Mesendoderm (in vitro differentiated cells): ENCODE results near the gene ERFL.

Experiments used
- DNase-seq: peaks from one replicate; pipeline ENCODE4 v3.0.0; 2013
- H2AK5ac ChIP-seq: 2 replicates; pipeline ENCODE4 v1.6.1; 2013; ENCODE audit warnings: low read length, inconsistent platforms
- H2BK120ac ChIP-seq: 2 replicates; pipeline ENCODE4 v1.6.1; 2013; ENCODE audit warnings: low read depth, mild to moderate bottlenecking, low read length, moderate library complexity, mixed read lengths
- H2BK15ac ChIP-seq: replicated peaks from 2 replicates; pipeline ENCODE4 v1.6.1; 2013; ENCODE audit warnings: low read depth, mild to moderate bottlenecking, moderate library complexity
- H2BK5ac ChIP-seq: 2 replicates; pipeline ENCODE4 v1.6.1; 2013; ENCODE audit warnings: low read length, inconsistent platforms
- H3K18ac ChIP-seq: 2 replicates; pipeline ENCODE4 v1.6.1; 2013; ENCODE audit warnings: mild to moderate bottlenecking, low read length, mixed read lengths
- H3K23ac ChIP-seq: one replicate; pipeline ENCODE4 v1.6.1; 2013; ENCODE audit warnings: low read length
- H3K27ac ChIP-seq: 2 replicates; pipeline ENCODE4 v1.5.1; 2013; ENCODE audit warnings: low read depth, mild to moderate bottlenecking, inconsistent platforms, low read length, moderate library complexity
- H3K27me3 ChIP-seq: 2 replicates; pipeline ENCODE4 v1.6.1; 2013; ENCODE audit warnings: low read length, control low read depth, mild to moderate bottlenecking, inconsistent platforms; ENCODE audit not compliant: insufficient read depth, poor library complexity
- H3K36me3 ChIP-seq: 2 replicates; pipeline ENCODE4 v1.6.1; 2013; ENCODE audit warnings: low read length, inconsistent platforms; ENCODE audit not compliant: control insufficient read depth, insufficient read depth
- H3K4ac ChIP-seq: one replicate; pipeline ENCODE4 v1.6.1; 2013; ENCODE audit warnings: low read depth, mild to moderate bottlenecking, low read length, moderate library complexity
- H3K4me1 ChIP-seq: 2 replicates; pipeline ENCODE4 v1.6.1; 2013; ENCODE audit warnings: low read depth, low read length, inconsistent platforms; ENCODE audit not compliant: control insufficient read depth
- H3K4me2 ChIP-seq: 2 replicates; pipeline ENCODE4 v1.6.1; 2013; ENCODE audit warnings: low read length
- H3K4me3 ChIP-seq: 2 replicates; pipeline ENCODE4 v1.5.1; 2013; ENCODE audit warnings: mild to moderate bottlenecking, low read length
- H3K56ac ChIP-seq: one replicate; pipeline ENCODE4 v1.6.1; 2013; ENCODE audit warnings: low read length
- H3K79me1 ChIP-seq: 2 replicates; pipeline ENCODE4 v1.6.1; 2013; ENCODE audit warnings: low read length, inconsistent platforms
- H3K79me2 ChIP-seq: 2 replicates; pipeline ENCODE4 v1.6.1; 2013; ENCODE audit warnings: mild to moderate bottlenecking, low read length; ENCODE audit not compliant: control insufficient read depth, insufficient read depth
- H3K9ac ChIP-seq: 2 replicates; pipeline ENCODE4 v1.6.1; 2013; ENCODE audit warnings: low read length, inconsistent platforms
- H4K5ac ChIP-seq: one replicate; pipeline ENCODE4 v1.6.1; 2013; ENCODE audit warnings: low read length
- H4K8ac ChIP-seq: one replicate; pipeline ENCODE4 v1.6.1; 2013; ENCODE audit warnings: low read depth, mild to moderate bottlenecking, control low read depth, low read length, moderate library complexity
- WGBS: extraction: QIAGEN DNeasy Blood & Tissue Kit; methylation state at CpG from one replicate; pipeline ENCODE4 v1.1.7; 2013; ENCODE audit warnings: low lambda C conversion rate, missing lambda C conversion rate; ENCODE audit not compliant: insufficient coverage; ENCODE audit errors: extremely low coverage; 5-methylcytosine and 5-hydroxymethylcytosine counted together

The ERFL gene

DNA sequence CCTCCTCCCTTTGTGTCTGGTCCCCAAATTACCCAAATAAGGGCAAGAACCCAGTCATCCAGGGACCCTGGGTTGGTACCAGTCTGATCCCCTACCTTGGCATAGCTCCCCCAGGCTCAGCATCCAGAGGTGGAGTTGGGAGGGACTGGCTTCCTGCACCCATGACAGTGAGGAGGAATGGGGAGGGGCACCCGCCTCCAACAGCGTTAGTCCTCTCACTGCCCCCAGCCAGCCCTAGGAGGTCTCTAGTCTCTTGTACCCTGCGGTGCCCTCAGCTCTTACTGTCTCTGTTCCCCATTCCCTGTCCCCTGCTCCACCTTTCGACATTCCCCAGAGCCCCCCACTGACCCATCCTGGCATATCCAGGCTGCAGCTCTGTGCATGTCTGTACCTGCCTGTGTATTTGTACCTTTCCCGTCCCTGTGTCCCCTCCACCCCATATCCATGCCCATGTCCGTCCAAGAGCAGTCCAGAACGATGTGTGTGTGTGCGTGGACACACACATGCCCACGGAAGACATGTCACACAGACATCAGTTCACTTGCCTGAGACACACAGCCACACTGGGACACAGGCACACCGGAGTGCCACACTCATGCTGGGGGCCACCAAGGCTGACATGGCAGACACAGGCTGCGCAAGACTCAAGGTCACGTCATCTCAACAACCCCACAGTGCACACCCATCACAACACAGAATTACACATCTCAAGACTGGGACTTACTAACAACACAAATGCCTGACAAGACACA, 17.8 kb downstream of the ERFL start:
- Histone ChIP-seq H2BK120ac (no peak overlapping the region), H2BK15ac (no peak overlapping the region), H3K4me1 (no peaks in the 10 kb centered on the region), H3K4me2 (no peak overlapping the region), H3K36me3 (peaks cover 1% of the 10 kb centered on the region), H3K4me3 (no peak overlapping the region), H4K5ac (no peak overlapping the region), H2AK5ac (no peak overlapping the region), H3K27me3 (peaks cover 32% of the 10 kb centered on the region), H2BK5ac (no peak overlapping the region), H3K4ac (no peak overlapping the region), H3K79me2 (no peaks in the 10 kb centered on the region), H4K8ac (no peak overlapping the region), H3K27ac (no peak overlapping the region), H3K56ac (no peak overlapping the region), H3K18ac (no peak overlapping the region), H3K9ac (no peak overlapping the region), H3K79me1 (no peaks in the 10 kb centered on the region), H3K23ac (no peak overlapping the region)
- no CpG with 5 or more reads among the region's 12 CpGs for WGBS
- DNase-seq = no peak

DNA sequence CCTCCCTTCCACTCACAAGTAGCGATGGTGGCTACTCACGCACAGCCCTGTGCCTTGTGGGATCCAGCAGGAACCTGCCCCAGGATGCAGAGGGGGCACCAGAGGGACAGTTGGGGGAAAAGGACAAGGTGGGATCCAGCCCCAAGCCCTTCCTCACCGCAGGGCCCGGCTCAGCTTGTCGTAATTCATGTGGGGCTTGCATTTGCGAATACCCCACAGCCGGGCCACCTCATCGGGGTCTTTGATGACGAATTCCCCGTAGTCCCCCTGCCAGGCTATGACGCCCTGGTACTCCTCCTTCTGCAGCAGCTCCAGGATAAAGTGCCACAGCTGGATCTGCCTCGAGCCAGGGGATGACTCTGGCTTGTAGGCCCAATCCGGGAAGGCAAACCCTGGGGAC, 18.5 kb downstream of the ERFL start:
- H3K27me3 ChIP-seq = peaks cover 28% of the 10 kb centered on the region

DNA sequence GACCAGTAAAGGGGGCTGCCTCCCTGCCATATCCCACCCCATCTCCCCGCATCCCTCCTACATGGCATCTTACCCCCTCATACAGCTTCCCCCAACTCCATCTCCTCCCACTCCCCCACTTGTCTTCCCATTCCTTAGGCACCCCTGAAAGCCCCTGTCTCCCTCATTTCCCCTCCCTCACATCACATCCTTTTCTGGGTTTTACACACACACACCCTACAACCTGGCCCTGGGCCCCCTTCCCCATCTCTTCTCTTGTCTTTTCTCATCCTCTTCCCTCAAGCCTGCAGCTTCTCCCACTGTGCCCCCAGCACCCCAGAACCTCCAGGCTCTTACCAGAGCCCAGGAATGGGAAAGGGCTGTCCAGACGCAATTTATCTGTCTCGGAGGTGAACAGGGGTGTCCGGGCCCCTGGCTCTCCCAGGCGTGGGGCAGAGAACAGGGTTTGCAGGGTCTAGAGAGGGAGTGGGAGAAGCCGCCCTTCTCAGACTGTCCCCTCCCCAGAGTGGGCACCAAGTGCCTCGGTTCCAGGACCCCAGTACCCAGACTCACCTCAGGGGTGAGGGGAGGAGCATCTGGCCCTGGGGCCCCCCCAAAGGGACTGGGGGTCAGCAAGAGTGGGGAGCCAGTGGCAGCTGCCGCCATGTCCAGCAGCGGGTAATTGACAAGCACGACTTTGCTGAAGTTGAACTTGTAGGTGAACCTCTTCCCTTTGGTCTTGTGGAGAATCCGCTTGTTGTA, 19.4 kb downstream of the ERFL start:
- Histone ChIP-seq H3K27ac (no peak overlapping the region), H2BK5ac (no peak overlapping the region), H3K4me2 (no peak overlapping the region), H3K27me3 (peaks cover 24% of the 10 kb centered on the region), H2BK15ac (no peak overlapping the region), H3K56ac (no peak overlapping the region), H3K4ac (no peak overlapping the region), H3K4me1 (no peaks in the 10 kb centered on the region), H3K79me2 (no peaks in the 10 kb centered on the region), H3K23ac (no peak overlapping the region), H4K8ac (no peak overlapping the region), H4K5ac (no peak overlapping the region), H2BK120ac (no peak overlapping the region), H2AK5ac (no peak overlapping the region), H3K18ac (no peak overlapping the region), H3K79me1 (no peaks in the 10 kb centered on the region), H3K36me3 (peaks cover 3% of the 10 kb centered on the region), H3K9ac (no peak overlapping the region), H3K4me3 (no peak overlapping the region)
- no peak for DNase-seq
- no CpG with 5 or more reads among the region's 11 CpGs for WGBS

More for the DNA sequence above, 18.5 kb downstream of the ERFL start:
- H2BK120ac ChIP-seq = no peak overlapping the region
- peaks cover 3% of the 10 kb centered on the region for H3K36me3 ChIP-seq
- H3K9ac ChIP-seq = no peak overlapping the region
- no CpG with 5 or more reads among the region's 13 CpGs for WGBS
- H2BK5ac ChIP-seq = no peak overlapping the region
- no peaks in the 10 kb centered on the region for H3K4me1 ChIP-seq
- no peaks in the 10 kb centered on the region for H3K79me2 ChIP-seq
- no peak overlapping the region for H3K23ac ChIP-seq
- no peak overlapping the region for H3K4me3 ChIP-seq
- DNase-seq = no peak
- no peak overlapping the region for H3K18ac ChIP-seq
- H3K27ac ChIP-seq = no peak overlapping the region
- no peak overlapping the region for H2BK15ac ChIP-seq
- no peak overlapping the region for H3K4me2 ChIP-seq
- no peak overlapping the region for H3K4ac ChIP-seq
- no peaks in the 10 kb centered on the region for H3K79me1 ChIP-seq
- no peak overlapping the region for H2AK5ac ChIP-seq
- no peak overlapping the region for H4K8ac ChIP-seq
- no peak overlapping the region for H4K5ac ChIP-seq
- no peak overlapping the region for H3K56ac ChIP-seq

DNA sequence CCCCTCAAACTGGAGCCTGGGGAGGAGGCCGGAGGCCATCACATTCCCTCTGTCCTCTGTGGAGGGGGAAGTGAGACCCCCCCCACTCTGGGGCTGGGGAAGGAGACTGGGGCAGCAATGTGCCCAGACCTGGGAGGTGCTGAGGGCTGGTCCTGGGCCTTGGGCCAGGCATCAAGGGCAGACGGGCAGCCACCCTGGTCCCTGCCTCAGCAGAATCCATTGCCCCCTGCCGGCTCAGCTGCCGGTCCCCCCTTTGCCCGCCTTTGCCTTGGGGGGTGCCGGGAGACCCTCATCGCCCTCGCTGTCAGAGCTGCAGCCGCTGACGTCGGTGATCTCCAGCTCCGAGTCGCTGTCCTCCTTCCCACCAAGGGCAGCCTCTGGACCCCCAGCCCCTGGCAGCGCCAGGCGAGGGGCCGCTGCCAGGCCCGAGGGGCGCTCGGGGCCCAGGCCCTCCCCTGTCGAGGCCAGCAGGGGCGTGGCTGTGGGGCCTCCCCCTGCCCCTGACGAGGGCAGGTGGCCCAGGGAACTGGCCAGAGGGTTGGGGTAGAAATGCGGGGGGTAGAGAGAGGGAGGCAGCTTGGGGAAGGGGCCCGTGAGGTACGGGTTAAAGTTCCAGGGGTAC, 20.1 kb downstream of the ERFL start:
- WGBS = no CpG with 5 or more reads among the region's 25 CpGs

DNA sequence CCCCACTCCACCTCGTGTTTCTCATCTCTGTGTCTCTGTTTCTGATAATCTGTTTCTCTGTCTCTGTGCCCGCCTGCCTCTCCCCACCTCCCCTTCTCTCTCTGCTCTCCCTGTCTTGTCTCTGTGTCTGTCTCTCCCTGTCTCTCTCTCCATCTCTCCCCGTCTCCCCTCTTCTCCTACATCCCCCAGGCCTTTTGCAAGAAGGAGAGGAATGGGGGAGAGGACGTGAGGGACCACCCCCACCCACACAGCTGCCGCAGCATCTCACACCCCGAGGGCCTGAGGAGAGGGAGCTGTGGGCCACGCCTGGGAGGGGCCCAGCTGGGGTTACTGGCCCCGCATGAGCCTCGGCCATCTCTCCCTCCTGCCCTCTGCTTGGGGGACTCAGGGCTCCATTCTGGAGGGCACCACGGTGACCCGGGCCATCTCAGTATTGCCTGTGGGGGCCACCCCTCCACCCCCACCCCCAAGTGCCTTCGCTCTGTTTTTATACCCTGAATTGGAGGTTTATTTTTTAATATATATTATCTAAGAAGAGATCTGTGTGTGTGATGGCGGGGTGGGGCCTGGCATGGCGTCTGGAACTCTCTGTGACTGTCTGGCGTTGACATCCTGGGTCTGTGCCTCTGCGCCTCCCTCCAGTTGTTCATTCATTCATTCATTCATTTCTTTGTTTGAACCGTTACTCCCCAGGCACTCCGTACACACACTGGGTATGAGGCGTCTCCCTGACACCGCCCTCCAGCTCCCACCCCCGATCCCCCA, 21.2 kb downstream of the ERFL start:
- no peak overlapping the region for H3K27ac ChIP-seq
- no peaks in the 10 kb centered on the region for H3K79me2 ChIP-seq
- H3K79me1 ChIP-seq = no peaks in the 10 kb centered on the region
- no peaks in the 10 kb centered on the region for H3K4me1 ChIP-seq
- H3K36me3 ChIP-seq = peaks cover 3% of the 10 kb centered on the region
- H3K9ac ChIP-seq = no peak overlapping the region
- DNase-seq = no peak
- H3K4me3 ChIP-seq = no peak overlapping the region
- WGBS = no CpG with 5 or more reads among the region's 21 CpGs
- H3K18ac ChIP-seq = no peak overlapping the region
- no peak overlapping the region for H3K23ac ChIP-seq
- no peak overlapping the region for H3K56ac ChIP-seq
- no peak overlapping the region for H3K4ac ChIP-seq
- no peak overlapping the region for H2BK5ac ChIP-seq
- H3K27me3 ChIP-seq = peaks cover 10% of the 10 kb centered on the region
- H2AK5ac ChIP-seq = no peak overlapping the region
- H2BK15ac ChIP-seq = no peak overlapping the region
- no peak overlapping the region for H3K4me2 ChIP-seq
- H4K5ac ChIP-seq = no peak overlapping the region
- no peak overlapping the region for H2BK120ac ChIP-seq
- H4K8ac ChIP-seq = no peak overlapping the region

More for the DNA sequence above, 20.1 kb downstream of the ERFL start:
- H3K36me3 ChIP-seq = peaks cover 3% of the 10 kb centered on the region
- no peak overlapping the region for H3K4me3 ChIP-seq
- H2BK5ac ChIP-seq = no peak overlapping the region
- H3K56ac ChIP-seq = no peak overlapping the region
- H4K5ac ChIP-seq = no peak overlapping the region
- H4K8ac ChIP-seq = no peak overlapping the region
- no peak overlapping the region for H3K4me2 ChIP-seq
- no peak overlapping the region for H3K18ac ChIP-seq
- no peak overlapping the region for H3K23ac ChIP-seq
- no peak overlapping the region for H2BK120ac ChIP-seq
- no peaks in the 10 kb centered on the region for H3K79me1 ChIP-seq
- H2AK5ac ChIP-seq = no peak overlapping the region
- H3K79me2 ChIP-seq = no peaks in the 10 kb centered on the region
- no peak overlapping the region for H3K4ac ChIP-seq
- no peak overlapping the region for H2BK15ac ChIP-seq
- no peak for DNase-seq
- H3K27ac ChIP-seq = no peak overlapping the region
- peaks cover 17% of the 10 kb centered on the region for H3K27me3 ChIP-seq
- H3K9ac ChIP-seq = no peak overlapping the region
- no peaks in the 10 kb centered on the region for H3K4me1 ChIP-seq
